ENCODE results near the gene DDX20.

Gene DDX20

GRCh38 chr1:111749628-111750027 is 6.1 kb upstream of the DDX20 start:
- no peak overlapping the region for H2BK5ac ChIP-seq (ENCODE audit: low read depth, low read length, poor library complexity, severe bottlenecking)
- no peak overlapping the region for H3K9ac ChIP-seq (ENCODE audit: low read length)
- H2AFZ ChIP-seq (ENCODE audit: low read depth, low read length) = no peak overlapping the region
- no peaks in the 10 kb centered on the region for H3K27me3 ChIP-seq (ENCODE audit: control insufficient read depth in 1 of 2, insufficient read depth in 1 of 2, low read length in 2 of 2)
- H3K4me3 ChIP-seq (ENCODE audit: insufficient read depth in 1 of 2, low read depth in 1 of 2, low read length in 2 of 2) = no peak overlapping the region
- no peak overlapping the region for H3K23ac ChIP-seq (ENCODE audit: low read length in 2 of 2)
- no peak overlapping the region for H3K4ac ChIP-seq (ENCODE audit: low read depth in 1 of 2, low read length in 2 of 2)
- H4K91ac ChIP-seq (ENCODE audit: low read length) = no peak overlapping the region
- no peaks in the 10 kb centered on the region for H3K36me3 ChIP-seq (ENCODE audit: control insufficient read depth in 1 of 2, insufficient read depth in 2 of 2, low read depth in 1 of 2, low read length in 2 of 2)
- H2BK120ac ChIP-seq (ENCODE audit: low read depth, low read length) = no peak overlapping the region
- no peak overlapping the region for H2BK12ac ChIP-seq (ENCODE audit: low read length in 2 of 2)
- H2BK15ac ChIP-seq (ENCODE audit: low read depth, poor library complexity, severe bottlenecking) = no peak overlapping the region
- H3K18ac ChIP-seq (ENCODE audit: low read depth in 1 of 2, low read length in 2 of 2) = no peak overlapping the region
- no peaks in the 10 kb centered on the region for H3K9me3 ChIP-seq (ENCODE audit: control insufficient read depth, low read length)
- DNase-seq = no peak
- H3K4me1 ChIP-seq (ENCODE audit: control insufficient read depth, insufficient read depth, low read depth, low read length) = no peaks in the 10 kb centered on the region
- no peak overlapping the region for H3K27ac ChIP-seq (ENCODE audit: low read length, poor library complexity, severe bottlenecking)
- H2AK5ac ChIP-seq (ENCODE audit: low read length, severe bottlenecking) = no peak overlapping the region
- H4K8ac ChIP-seq (ENCODE audit: low read length) = no peak overlapping the region
- H3K4me2 ChIP-seq (ENCODE audit: low read length, poor library complexity, severe bottlenecking) = no peak overlapping the region
- H3K79me1 ChIP-seq (replicated peaks; ENCODE audit: low read length, poor library complexity, severe bottlenecking) = peaks cover 4% of the 10 kb centered on the region
- no peak overlapping the region for H3K14ac ChIP-seq (ENCODE audit: low read length in 2 of 2)
- 70% methylated on average over 3 of the region's 3 CpGs for WGBS

DNA sequence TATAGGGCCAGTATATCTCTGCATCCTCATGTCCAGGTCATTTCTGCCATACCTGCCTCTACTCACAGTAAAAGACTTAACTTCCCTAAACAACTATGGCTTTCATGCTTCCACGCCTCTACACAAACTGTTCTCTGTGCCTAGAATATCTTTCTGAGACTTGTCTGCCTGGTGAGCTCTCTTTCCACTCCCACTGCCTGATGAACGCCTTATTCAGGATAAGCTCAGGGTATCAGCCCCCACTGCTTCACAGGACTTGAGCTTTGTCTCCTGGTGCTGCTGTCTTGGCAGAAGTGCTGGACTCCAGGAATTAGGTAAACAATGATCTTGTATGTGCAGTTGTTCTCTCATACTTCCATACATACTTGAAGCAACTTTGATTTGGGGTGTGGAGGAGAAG is 4.8 kb upstream of the DDX20 start:
- H3K27ac ChIP-seq (ENCODE audit: low read length, poor library complexity, severe bottlenecking) = no peak overlapping the region
- H3K14ac ChIP-seq (ENCODE audit: low read length in 2 of 2) = no peak overlapping the region
- H3K27me3 ChIP-seq (ENCODE audit: control insufficient read depth in 1 of 2, insufficient read depth in 1 of 2, low read length in 2 of 2) = no peaks in the 10 kb centered on the region
- H4K91ac ChIP-seq (ENCODE audit: low read length) = no peak overlapping the region
- H2BK15ac ChIP-seq (ENCODE audit: low read depth, poor library complexity, severe bottlenecking) = no peak overlapping the region
- H3K36me3 ChIP-seq (ENCODE audit: control insufficient read depth in 1 of 2, insufficient read depth in 2 of 2, low read depth in 1 of 2, low read length in 2 of 2) = peaks cover 0 to under 1% of the 10 kb centered on the region in 2 experiments
- whole genome bisulfite sequencing = 89% methylated on average over 2 of the region's 2 CpGs
- H3K23ac ChIP-seq (ENCODE audit: low read length in 2 of 2) = no peak overlapping the region
- H3K18ac ChIP-seq (ENCODE audit: low read depth in 1 of 2, low read length in 2 of 2) = no peak overlapping the region
- no peak overlapping the region for H2BK120ac ChIP-seq (ENCODE audit: low read depth, low read length)
- no peaks in the 10 kb centered on the region for H3K4me1 ChIP-seq (ENCODE audit: control insufficient read depth, insufficient read depth, low read depth, low read length)
- no peak overlapping the region for H3K4me3 ChIP-seq (ENCODE audit: insufficient read depth in 1 of 2, low read depth in 1 of 2, low read length in 2 of 2)
- DNase-seq = no peak
- H3K9ac ChIP-seq (ENCODE audit: low read length) = no peak overlapping the region
- H3K79me1 ChIP-seq (replicated peaks; ENCODE audit: low read length, poor library complexity, severe bottlenecking) = peaks cover 4% of the 10 kb centered on the region
- H2AFZ ChIP-seq (ENCODE audit: low read depth, low read length) = no peak overlapping the region
- H3K9me3 ChIP-seq (ENCODE audit: control insufficient read depth, low read length) = no peaks in the 10 kb centered on the region
- no peak overlapping the region for H3K4me2 ChIP-seq (ENCODE audit: low read length, poor library complexity, severe bottlenecking)
- H2BK12ac ChIP-seq (ENCODE audit: low read length in 2 of 2) = no peak overlapping the region
- no peak overlapping the region for H4K8ac ChIP-seq (ENCODE audit: low read length)
- H3K4ac ChIP-seq (ENCODE audit: low read depth in 1 of 2, low read length in 2 of 2) = no peak overlapping the region
- no peak overlapping the region for H2AK5ac ChIP-seq (ENCODE audit: low read length, severe bottlenecking)
- H2BK5ac ChIP-seq (ENCODE audit: low read depth, low read length, poor library complexity, severe bottlenecking) = no peak overlapping the region

DNA sequence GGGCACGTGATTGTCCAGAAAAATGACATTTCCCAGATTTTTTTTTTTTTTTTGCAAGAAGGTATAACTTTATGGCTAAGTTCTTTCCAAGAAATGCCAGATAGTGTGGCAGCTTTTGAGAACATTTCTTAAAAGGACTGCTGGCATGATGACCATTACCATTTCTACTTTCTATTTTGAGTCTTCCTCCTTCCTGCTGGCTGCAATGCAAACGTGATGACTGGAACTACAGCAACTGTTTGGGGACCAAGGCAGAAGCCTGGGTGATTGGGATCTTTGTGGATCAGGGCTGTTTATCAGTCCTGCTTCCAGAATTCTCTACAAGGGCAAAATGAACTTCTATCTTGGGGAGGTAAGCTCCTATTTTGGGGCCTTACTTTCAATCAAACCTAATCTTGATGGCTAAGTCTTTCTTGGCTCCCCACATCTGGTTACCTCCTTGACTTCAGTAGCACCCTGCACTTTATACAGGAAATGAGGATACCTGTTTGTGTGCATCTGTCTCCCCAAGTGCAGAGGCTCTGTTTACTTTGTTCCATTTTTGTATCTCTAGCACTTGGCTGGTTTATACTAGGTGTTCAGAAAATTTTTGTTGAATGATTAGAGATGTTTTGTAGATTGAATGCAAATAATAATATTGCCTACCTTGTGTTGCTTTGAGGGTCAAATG is 3.7 kb upstream of the DDX20 start:
- Histone ChIP-seq H2BK15ac (ENCODE audit: low read depth, poor library complexity, severe bottlenecking) (no peak overlapping the region), H2BK12ac (ENCODE audit: low read length in 2 of 2) (no peak overlapping the region), H3K4me3 (ENCODE audit: insufficient read depth in 1 of 2, low read depth in 1 of 2, low read length in 2 of 2) (no peak overlapping the region), H3K23ac (ENCODE audit: low read length in 2 of 2) (no peak overlapping the region), H3K36me3 (ENCODE audit: control insufficient read depth in 1 of 2, insufficient read depth in 2 of 2, low read depth in 1 of 2, low read length in 2 of 2) (peaks cover 0 to 3% of the 10 kb centered on the region in 2 experiments), H4K91ac (ENCODE audit: low read length) (no peak overlapping the region), H3K9ac (ENCODE audit: low read length) (no peak overlapping the region), H3K27ac (ENCODE audit: low read length, poor library complexity, severe bottlenecking) (no peak overlapping the region), H3K27me3 (ENCODE audit: control insufficient read depth in 1 of 2, insufficient read depth in 1 of 2, low read length in 2 of 2) (no peaks in the 10 kb centered on the region), H3K18ac (ENCODE audit: low read depth in 1 of 2, low read length in 2 of 2) (no peak overlapping the region), H4K8ac (ENCODE audit: low read length) (no peak overlapping the region), H3K4me2 (ENCODE audit: low read length, poor library complexity, severe bottlenecking) (no peak overlapping the region), H2BK120ac (ENCODE audit: low read depth, low read length) (no peak overlapping the region), H2BK5ac (ENCODE audit: low read depth, low read length, poor library complexity, severe bottlenecking) (no peak overlapping the region), H2AFZ (ENCODE audit: low read depth, low read length) (no peak overlapping the region), H3K4ac (ENCODE audit: low read depth in 1 of 2, low read length in 2 of 2) (no peak overlapping the region), H3K9me3 (ENCODE audit: control insufficient read depth, low read length) (no peaks in the 10 kb centered on the region), H3K14ac (ENCODE audit: low read length in 2 of 2) (no peak overlapping the region), H2AK5ac (ENCODE audit: low read length, severe bottlenecking) (no peak overlapping the region), H3K4me1 (ENCODE audit: control insufficient read depth, insufficient read depth, low read depth, low read length) (peaks cover 2% of the 10 kb centered on the region), H3K79me1 (replicated peaks; ENCODE audit: low read length, poor library complexity, severe bottlenecking) (peaks cover 4% of the 10 kb centered on the region)
- no CpG with 5 or more reads among the region's 2 CpGs for WGBS
- DNase-seq = no peak

GRCh38 chr1:111754984-111755330 is 744 bp upstream of the DDX20 start:
- peaks cover 7% of the 10 kb centered on the region for H3K79me1 ChIP-seq (replicated peaks; ENCODE audit: low read length, poor library complexity, severe bottlenecking)
- peak overlapping the region; percentile 16 for H2AFZ ChIP-seq (ENCODE audit: low read depth, low read length)
- peak overlapping the region; percentile 9 for H2BK15ac ChIP-seq (ENCODE audit: low read depth, poor library complexity, severe bottlenecking)
- H3K4ac ChIP-seq (ENCODE audit: low read depth in 1 of 2, low read length in 2 of 2) = peak overlapping the region; percentile 3 to 26
- no peak overlapping the region for H2BK12ac ChIP-seq (ENCODE audit: low read length in 2 of 2)
- peak overlapping the region; percentile 70 for H3K4me2 ChIP-seq (ENCODE audit: low read length, poor library complexity, severe bottlenecking)
- peak overlapping the region; percentile 93 for H3K9ac ChIP-seq (ENCODE audit: low read length)
- no peak overlapping the region for H2BK5ac ChIP-seq (ENCODE audit: low read depth, low read length, poor library complexity, severe bottlenecking)
- under 1% methylated on average over 12 of the region's 12 CpGs for WGBS
- H3K23ac ChIP-seq (ENCODE audit: low read length in 2 of 2) = no peak overlapping the region
- no peak overlapping the region for H2AK5ac ChIP-seq (ENCODE audit: low read length, severe bottlenecking)
- H3K27me3 ChIP-seq (ENCODE audit: control insufficient read depth in 1 of 2, insufficient read depth in 1 of 2, low read length in 2 of 2) = no peaks in the 10 kb centered on the region
- H3K18ac ChIP-seq (ENCODE audit: low read depth in 1 of 2, low read length in 2 of 2) = peak overlapping the region; percentile 64 to 73
- no peaks in the 10 kb centered on the region for H3K9me3 ChIP-seq (ENCODE audit: control insufficient read depth, low read length)
- peak overlapping the region; percentile 62 for H3K27ac ChIP-seq (ENCODE audit: low read length, poor library complexity, severe bottlenecking)
- DNase-seq = peak; percentile 77
- peaks cover 3% of the 10 kb centered on the region for H3K4me1 ChIP-seq (ENCODE audit: control insufficient read depth, insufficient read depth, low read depth, low read length)
- no peak overlapping the region for H3K14ac ChIP-seq (ENCODE audit: low read length in 2 of 2)
- H3K4me3 ChIP-seq (ENCODE audit: insufficient read depth in 1 of 2, low read depth in 1 of 2, low read length in 2 of 2) = peak overlapping the region; percentile 66 to 89
- H4K8ac ChIP-seq (ENCODE audit: low read length) = peak overlapping the region; percentile 71
- peak overlapping the region; percentile 95 for H4K91ac ChIP-seq (ENCODE audit: low read length)
- H3K36me3 ChIP-seq (ENCODE audit: control insufficient read depth in 1 of 2, insufficient read depth in 2 of 2, low read depth in 1 of 2, low read length in 2 of 2) = peaks cover 6 to 13% of the 10 kb centered on the region in 2 experiments
- H2BK120ac ChIP-seq (ENCODE audit: low read depth, low read length) = peak overlapping the region; percentile 35
